Measurements from ENCODE around the gene ERCC1. TPM values are rescaled to one million over a fixed set of nuclear protein-coding genes. Genes with fewer than 3 reads are reported as not detected.

ERCC1 gene
- total RNA-seq, 1 experiment from 2014 or later = 103 TPM

- no peak for TF ChIP-seq YY1 (IDR thresholded peaks at IDR 0.05; ENCODE audit: extremely low read depth, insufficient replicate concordance, low read depth, low read length)
- TF ChIP-seq CTCF (IDR thresholded peaks at IDR 0.05 in 2 of 3, conservative IDR thresholded peaks at IDR 0.05 in 1 of 3; ENCODE audit: borderline replicate concordance in 1 of 3, insufficient read depth in 1 of 3, low read depth in 2 of 3, low read length in 2 of 3) = no peak
These were observed at the start of gene ERCC1 (continued) for GRCh38 chr19:45423589-45424190.

- no TSS peak for BruUV-seq (replicated peaks)
- H3K4me3 ChIP-seq (replicated peaks in 1 of 2; ENCODE audit: low read depth in 1 of 2, low read length in 2 of 2) = no peak overlapping the region
- H3K27ac ChIP-seq (ENCODE audit: low read depth, low read length) = no peak overlapping the region
- DNase-seq (ENCODE audit: low read depth, low spot score) = no peak
- peaks cover 19% of the 10 kb centered on the region; the same call in 1 of the 2 replicates for H3K79me2 ChIP-seq (ENCODE audit: insufficient read depth, low read length)
- CTCF ChIA-PET = interaction anchor here (0.6 kb wide), 1 partner anchor 33 kb away, joined by 4 read pairs; no protein-coding TSS in a partner anchor
- no peak overlapping the region for H3K9ac ChIP-seq (ENCODE audit: low read length)
- TF ChIP-seq ELF1 (IDR thresholded peaks at IDR 0.05; ENCODE audit: borderline replicate concordance, low read depth) (no peak), REST (IDR thresholded peaks at IDR 0.05; ENCODE audit: low read depth) (no peak), EGR1 (IDR thresholded peaks at IDR 0.05; ENCODE audit: low read depth) (no peak), SIN3A (IDR thresholded peaks at IDR 0.05; ENCODE audit: low read depth) (no peak), FOSL1 (IDR thresholded peaks at IDR 0.05; ENCODE audit: low read depth) (no peak), JUND (IDR thresholded peaks at IDR 0.05) (no peak), RAD21 (IDR thresholded peaks at IDR 0.05; ENCODE audit: low read depth) (no peak), TCF7L2 (IDR thresholded peaks at IDR 0.05; ENCODE audit: borderline replicate concordance, extremely low read depth, insufficient read depth, insufficient read length) (no peak), ATF3 (IDR thresholded peaks at IDR 0.05) (no peak), YY1 (IDR thresholded peaks at IDR 0.05; ENCODE audit: extremely low read depth, insufficient replicate concordance, low read depth, low read length) (no peak), POLR2AphosphoS5 (IDR thresholded peaks at IDR 0.05; ENCODE audit: low read depth, low read length) (no peak), EZH2phosphoT487 (IDR thresholded peaks at IDR 0.05; ENCODE audit: borderline replicate concordance) (no peak), SP1 (IDR thresholded peaks at IDR 0.05; ENCODE audit: low read depth) (no peak), POLR2A (IDR thresholded peaks at IDR 0.05; ENCODE audit: borderline replicate concordance, extremely low read depth, insufficient read depth, insufficient read length) (no peak), SRF (IDR thresholded peaks at IDR 0.05; ENCODE audit: low read depth) (no peak), MAX (IDR thresholded peaks at IDR 0.05) (no peak)
- intact Hi-C loops (cut with micrococcal nuclease) = no loop called here
- no peaks in the 10 kb centered on the region for H3K27me3 ChIP-seq (ENCODE audit: insufficient read depth, low read length)
- POLR2A ChIA-PET = no interaction called here
- H3K36me3 ChIP-seq (ENCODE audit: control insufficient read depth in 1 of 2, insufficient read depth in 2 of 2, low read length in 2 of 2) = no peaks in the 10 kb centered on the region; a peak in 1 of 4 replicates
- ATAC-seq = no peak
- RAD21 ChIA-PET (ENCODE audit: low non-redundant PET in 1 of 2, low total read pairs in 2 of 2, uncharacterized antibody in 2 of 2, unreplicated experiment in 2 of 2) = no interaction called here
- no peaks in the 10 kb centered on the region; the same call in 1 of the 2 replicates for H4K20me1 ChIP-seq (ENCODE audit: insufficient read depth)
- H3K4me1 ChIP-seq (ENCODE audit: control insufficient read depth in 1 of 2, insufficient read depth in 2 of 2, low read length in 2 of 2) = peaks cover 9 to 22% of the 10 kb centered on the region in 2 experiments
- H3K9me2 ChIP-seq (ENCODE audit: insufficient read depth) = no peaks in the 10 kb centered on the region
- H3K4me2 ChIP-seq (ENCODE audit: low read length) = no peak overlapping the region
- no peaks in the 10 kb centered on the region for H3K9me3 ChIP-seq (ENCODE audit: control insufficient read depth in 1 of 2, insufficient read depth in 1 of 2, low read depth in 1 of 2, low read length in 2 of 2)
- H2AFZ ChIP-seq (ENCODE audit: low read depth, low read length, poor library complexity, severe bottlenecking) = no peak overlapping the region
These were observed 49.6 kb upstream of the ERCC1 start for GRCh38 chr19:45473367-45473681.
